Measurements from ENCODE around the gene NRG2.

The NRG2 gene

DNA sequence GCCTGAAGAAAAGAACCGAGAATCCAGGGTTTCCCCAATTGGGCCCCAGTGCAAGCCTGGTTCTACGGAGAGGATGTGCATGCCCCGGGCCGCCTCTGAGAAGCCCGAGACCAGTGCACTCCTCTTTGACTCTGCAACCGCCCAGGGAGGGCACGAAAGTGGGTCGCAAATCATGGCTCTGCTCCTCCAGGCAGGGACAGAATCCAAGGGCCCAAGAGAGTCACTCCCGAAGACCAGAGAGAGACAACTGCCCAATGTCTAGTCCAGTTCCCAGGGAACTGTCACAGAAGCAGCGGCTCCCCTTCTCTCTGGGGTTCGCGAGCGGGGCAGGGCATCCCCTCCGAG, 139.7 kb downstream of the NRG2 start:
- no peak for DNase-seq (ENCODE audit: low read depth)

DNA sequence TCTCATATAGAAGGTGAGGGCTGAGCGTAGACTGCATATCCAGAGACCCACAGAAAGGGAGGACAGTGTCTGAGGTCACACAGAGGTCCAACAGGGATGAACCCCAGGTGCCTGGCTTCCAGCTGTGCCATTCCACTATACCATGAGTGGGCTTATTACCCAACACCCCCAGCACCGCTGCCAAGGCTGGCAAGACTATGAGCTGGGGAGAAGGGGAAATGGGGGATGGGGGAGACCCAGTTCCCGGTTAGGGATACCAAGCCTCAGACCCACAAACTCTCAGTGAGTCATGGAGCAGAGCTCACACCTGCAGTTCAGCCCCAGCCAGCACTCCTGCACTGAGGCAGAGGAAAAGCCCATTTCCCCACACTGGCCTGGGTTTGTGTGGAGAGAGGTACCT, 141.1 kb downstream of the NRG2 start:
- no peak for DNase-seq (ENCODE audit: low read depth)

DNA sequence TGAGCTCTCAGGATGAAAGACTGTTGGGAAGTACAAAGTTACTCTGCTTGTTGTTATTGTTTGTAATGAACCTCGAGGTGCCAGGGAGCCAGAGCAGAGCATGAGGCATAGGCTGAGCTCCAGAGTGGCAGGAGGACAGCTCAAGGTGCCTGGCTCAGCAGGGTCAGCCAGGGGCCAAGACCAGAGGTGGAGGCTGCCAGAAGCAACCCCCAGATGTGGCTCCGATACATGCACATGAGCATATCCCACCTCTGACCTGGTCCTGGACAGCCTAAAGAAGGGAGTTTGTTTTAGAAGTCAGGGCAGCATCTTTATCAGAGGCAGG, 141.9 kb downstream of the NRG2 start:
- no peak for DNase-seq (ENCODE audit: low read depth)

DNA sequence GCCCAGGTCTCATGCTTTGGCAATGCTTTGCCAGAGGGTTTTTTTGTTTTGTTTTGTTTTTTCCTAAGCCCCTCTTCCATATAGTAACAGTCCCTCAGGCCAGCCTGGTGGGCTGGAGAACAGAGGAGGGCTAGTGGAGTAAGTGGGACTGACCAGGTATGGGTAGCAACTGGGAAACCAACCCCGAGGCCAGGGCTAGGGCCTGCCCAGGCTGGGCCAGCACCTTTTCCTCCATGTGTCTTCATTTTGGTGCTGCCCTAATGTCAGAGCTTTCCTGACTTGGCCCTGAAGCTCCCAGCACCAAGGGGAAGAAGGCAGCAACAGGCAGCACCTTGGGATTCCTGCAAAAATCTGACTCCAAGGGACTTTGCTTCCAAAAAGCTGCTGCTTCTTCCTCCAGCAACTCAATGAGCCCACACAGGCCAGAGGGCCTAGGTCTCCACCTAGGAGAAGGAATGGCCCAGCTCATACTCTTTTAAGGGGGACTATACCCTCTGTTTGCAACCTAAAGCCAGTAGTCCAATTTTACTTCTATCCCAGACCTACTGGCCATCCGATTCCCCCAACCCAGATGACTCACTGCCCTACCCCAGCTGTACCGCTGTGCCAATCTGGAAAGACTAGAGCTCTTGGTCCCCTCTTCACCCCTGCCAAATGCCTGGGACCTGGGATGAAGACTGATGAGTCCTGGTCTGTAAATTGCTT, 142.4 kb downstream of the NRG2 start:
- DNase-seq (ENCODE audit: low read depth), result no peak

DNA sequence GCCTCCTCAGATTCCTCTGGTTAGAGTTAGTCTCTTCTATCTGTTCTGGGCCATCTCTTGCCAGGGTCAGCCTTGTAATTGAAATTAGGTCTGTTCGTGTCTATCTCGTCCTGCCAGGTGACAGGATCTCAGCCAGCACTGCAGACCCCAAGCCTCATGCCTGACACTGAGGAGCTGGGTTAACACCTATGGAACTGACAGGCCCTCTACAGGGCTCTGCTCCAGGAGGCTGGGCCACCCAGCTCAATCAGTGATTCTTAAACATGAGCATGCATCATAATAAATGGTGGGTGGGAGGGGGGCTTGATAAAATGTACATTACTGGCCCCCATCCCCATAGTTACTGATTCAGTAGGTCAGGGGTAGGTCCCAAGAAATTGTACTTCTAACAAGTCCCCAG, 144.1 kb downstream of the NRG2 start:
- DNase-seq (ENCODE audit: low read depth), result no peak

DNA sequence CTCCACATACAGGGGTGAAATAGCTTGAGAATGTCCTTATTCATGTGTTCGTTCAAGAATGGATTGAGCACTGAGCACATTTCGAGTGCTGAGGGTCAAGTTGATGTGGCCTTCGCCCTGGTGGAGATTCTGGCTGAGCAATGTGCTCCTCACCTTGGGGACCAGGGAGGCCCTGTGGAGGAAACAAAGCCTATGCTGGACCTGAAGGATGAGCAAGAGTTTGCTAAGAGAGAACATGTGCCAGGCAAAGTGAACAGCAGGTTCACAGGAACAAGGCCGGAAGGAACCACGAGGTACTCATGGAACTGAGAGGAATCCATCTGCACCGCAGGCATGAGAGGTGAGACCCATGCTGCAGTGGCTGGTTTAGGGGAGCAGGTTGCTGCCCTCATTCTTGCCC, 145.1 kb downstream of the NRG2 start:
- DNase-seq (ENCODE audit: low read depth), result no peak

DNA sequence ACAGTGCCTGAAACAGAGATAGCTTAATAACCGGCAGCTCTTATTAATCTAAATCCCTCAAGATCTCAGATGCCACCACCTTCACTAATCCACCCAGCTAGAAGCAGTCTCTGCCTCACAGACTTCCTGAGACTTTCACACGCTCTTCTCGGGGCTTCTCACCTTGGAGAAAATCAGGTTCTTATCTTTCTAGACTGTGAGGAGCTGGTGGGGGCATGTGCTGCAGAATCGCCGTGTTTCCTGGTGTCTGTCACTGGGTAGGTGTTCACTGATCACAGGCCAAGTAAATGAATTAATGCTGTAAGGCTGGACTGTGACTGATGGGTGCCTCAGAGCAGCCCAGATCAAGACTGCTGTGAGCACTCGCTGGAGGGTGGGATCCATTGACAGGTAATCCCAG, 145.8 kb downstream of the NRG2 start:
- DNase-seq (ENCODE audit: low read depth), result no peak

DNA sequence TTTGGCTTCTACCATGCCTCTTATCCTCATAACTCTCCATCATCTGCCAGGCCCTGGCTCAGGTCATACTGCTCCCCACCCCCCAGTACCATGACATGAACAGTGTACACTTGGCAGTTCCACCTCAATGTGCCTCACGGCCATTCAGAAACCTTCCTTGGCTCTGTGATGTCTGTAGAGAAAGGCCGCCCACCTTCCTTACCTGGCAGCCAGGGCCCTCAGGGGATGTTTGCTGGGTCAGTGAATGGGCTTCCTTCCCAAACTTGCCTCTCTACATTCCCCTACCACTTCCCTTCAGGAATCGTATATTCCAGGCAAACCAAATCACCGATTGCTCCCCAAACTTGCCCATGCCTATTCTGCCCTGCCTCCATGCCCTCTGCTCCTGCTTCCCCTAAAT, 146.4 kb downstream of the NRG2 start:
- DNase-seq (ENCODE audit: low read depth), result no peak

DNA sequence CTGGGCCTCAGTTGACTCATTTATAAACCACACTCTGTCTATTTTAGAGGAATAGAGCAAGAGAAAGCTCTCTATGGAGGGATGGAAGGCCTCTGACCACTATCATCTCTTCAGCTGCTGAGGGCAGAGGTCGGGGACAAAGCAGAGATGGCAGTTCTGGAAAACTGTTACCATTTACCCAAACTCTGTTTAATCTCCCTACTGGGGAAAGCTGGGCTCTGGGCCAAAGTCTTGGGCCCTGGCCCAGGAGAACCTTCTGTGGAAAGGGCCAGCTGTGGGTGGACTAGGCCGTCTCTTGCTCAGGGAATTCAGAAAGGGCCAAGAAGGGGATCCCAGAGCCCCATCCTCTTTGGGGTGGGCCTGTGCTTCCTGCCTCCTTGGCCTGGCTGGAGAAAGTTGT, 147.5 kb downstream of the NRG2 start:
- DNase-seq (ENCODE audit: low read depth), result no peak

DNA sequence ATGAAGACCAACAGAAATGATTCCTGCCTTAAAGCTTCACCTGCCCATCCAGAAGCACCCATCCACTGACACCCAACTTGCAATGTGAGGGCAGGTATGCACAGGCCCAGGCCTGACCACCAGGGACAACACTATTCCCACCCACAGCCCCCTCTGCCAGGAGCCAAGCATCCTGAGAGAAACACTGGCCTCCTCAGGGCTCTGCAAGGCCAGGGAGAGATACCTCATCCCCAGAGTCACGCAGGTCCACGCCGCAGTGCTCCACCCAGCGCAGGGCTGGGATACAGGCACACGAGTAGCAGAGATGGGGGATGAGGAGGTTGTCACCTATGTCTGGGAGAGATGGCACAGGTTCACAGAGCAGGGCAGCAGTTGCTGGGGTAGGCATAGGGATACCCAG, 148.1 kb downstream of the NRG2 start:
- no peak for DNase-seq (ENCODE audit: low read depth)

DNA sequence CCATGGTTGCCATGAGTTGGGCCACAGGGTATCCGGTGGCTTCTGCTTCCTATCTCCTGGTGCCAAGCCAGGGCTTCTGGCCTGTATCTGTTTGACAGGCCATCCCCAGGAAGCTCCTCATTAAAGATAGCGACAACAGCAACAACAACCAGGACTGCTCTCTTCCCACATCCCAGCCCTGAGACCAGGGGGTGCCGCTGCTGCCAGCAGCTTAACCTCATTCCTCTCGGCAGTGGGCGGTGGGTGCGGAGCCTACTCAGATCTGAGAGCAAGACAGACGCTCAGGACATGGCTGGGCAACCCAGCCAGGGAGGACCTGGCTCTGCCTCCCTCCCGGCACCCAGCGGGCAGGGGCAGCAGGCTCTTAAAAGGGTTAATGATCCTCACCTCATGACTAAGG, 149.2 kb downstream of the NRG2 start:
- no peak for DNase-seq (ENCODE audit: low read depth)

DNA sequence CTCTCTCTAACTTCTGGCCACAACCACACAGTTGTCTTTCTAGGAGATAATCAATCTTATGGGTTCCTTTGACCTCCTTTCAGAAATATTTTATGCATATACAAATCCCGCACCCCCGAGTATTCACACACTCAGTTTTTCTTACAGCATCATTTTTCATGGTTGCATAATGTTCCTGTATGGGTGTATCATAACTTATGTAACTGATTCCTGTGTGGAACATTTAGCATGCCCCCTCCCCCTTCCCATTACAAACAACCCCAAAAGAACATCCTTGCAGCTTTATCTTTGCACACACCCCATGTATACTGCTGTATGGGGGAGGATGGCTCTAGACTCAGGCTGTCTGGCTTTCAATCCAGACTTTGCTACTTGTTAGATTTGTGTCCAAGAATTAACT, 153.7 kb downstream of the NRG2 start:
- DNase-seq (ENCODE audit: low read depth), result no peak

DNA sequence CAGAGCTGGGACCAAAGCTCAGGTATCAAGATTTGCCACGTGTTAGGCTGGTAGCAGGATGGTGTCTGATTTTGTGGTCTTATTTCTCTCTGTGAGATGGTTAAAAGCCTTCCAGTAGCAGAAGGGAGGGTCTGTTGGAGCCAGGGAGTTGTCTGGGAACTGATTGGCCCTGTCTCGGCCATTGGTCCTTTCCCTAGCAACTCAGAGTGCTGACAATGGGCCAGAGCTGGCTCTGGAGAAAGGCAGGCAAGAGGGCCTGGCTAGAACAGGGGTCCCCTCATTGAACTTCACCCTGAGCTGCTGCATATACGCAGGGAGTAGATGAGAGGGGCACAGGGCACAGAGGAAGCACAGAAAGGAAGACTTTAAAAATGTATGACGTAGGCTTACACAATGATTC, 154.7 kb downstream of the NRG2 start:
- DNase-seq (ENCODE audit: low read depth), result no peak

DNA sequence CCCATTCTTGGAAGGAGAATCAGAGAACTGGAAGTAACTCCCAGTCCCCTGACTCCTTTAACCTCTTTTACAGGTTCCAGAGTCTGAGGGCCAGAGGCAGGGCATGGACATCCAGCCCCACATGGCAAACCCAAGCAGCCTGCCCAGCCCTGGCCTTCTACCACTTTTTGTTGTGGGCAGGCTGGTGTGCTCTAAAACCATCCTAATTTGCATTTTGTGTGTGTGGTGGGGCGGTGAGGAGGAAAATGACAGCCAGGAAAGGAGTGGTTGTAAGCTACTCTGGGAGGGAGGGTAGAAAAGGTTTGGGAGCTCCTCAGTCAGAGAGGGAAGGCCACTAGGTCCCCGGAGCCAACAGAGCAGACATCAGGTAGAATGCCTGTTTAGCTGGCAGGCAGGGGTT, 156.9 kb downstream of the NRG2 start:
- no peak for DNase-seq (ENCODE audit: low read depth)

DNA sequence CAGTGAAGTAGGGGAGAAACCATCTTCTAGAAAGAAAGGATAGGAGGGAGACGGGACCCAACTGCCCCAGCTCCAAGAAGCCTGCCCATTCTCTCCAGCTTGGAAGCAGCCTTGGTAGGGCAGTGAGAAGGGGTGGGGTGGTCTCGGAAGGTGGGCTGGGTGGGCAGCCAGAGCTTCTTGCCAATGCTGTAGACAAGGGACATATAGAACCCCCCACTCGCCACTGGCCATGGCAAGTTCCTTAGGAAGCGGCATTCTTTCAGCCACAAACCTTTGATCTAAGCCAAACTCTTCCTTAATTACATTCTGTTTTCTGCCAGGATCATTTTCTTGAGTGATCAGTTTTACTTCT, 157.3 kb downstream of the NRG2 start:
- no peak for DNase-seq (ENCODE audit: low read depth)

DNA sequence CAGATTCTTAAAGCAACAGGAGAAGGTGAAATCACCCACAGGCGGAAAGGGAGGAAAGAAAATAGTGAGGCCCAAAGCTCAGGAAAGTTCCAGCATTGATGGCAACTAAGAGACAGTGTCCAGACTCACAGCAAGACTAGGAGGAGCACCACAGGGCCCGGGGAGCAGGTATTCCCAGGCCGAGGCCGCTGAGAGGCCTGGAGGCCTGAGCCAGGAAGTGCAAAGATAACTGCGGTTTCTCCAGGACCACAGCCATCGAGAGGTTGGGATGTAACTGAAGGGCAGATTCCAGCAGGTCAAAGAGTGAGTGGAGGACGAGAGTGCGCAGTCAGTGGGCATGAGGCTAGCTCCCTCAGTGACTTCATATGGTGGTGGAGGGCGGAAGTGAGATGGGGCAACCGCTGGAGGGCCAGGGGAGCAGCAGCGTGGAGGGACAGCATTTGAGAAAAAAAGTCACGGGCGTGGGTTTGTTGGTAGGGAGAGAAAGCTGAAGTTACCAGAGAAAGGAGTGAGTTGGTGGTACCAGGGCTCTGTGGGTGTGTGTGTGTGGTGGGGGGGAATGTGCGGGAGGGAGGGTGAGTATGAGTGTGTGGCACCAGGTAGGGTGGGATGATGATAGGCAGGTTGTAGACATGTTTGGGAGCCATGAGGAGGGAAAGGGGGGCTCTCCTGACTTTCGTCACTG, 157.8 kb downstream of the NRG2 start:
- no peak for DNase-seq (ENCODE audit: low read depth)

DNA sequence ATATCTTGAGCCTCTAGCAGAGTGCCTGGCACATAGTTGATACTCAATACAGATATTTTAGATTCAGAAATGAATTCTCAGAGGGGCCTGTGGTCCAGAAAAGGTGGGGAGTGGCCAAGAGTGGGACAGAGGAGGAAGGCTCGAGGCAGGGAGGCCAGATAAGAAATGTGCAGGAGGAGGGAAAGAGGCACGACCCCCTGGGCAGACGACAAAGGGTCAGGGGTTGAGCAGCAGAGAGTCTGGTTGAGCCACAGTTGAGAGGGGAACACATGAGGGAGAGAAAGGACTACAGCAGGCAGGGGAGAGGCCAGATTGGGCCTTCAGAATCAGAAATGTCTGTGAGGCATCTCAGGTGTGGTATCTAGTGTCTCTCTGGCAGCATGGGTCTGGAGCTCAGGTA, 158.4 kb downstream of the NRG2 start:
- DNase-seq (ENCODE audit: low read depth), result no peak

DNA sequence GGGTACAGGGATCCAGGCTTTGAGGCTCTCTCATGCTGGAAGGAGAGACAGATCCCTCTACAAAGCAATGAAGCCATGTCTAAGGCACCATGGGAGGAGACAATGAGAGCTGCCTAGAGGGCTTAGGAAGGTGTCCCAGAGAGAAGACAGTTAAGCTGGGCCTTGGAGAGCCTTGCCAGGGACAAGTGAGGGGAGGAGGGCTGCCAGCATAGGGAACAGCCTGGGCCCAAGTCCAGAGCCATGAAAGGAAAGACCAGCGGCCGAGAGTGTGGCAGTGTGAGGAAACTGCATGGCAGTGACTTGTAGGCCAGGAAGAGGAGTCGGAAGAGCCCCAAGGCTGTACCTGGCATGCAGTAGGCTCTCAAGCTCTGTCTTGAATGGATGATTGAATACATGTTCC, 159.0 kb downstream of the NRG2 start:
- DNase-seq (ENCODE audit: low read depth), result no peak

DNA sequence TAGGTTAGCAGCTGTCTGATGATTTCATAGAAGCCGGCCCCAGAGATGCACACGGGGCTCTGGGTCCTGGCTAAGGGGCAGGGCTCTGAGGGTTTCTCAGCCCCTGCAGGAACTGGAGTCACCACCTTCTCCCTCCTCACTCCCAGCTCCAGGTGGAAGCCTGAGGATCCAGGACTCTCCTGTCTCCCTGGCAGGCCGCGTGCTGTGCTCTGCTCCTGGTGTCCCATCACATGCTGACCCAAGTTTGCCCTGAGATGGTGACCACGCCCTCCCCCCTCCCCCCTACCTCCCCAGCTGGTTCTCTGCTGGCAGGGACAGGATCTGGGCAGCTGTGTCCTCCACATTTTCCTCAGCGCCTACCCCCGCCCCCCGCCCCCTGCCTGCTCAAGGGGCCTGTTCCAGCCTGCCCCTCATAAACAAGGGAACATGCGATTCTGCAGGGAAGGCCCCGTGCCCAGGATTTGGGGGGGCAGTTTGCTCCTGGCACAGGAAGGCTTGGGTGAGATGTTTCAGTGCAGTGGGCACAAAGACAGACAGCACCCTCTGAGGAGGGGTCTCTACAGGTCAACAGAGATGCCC, 160.0 kb downstream of the NRG2 start:
- DNase-seq (ENCODE audit: low read depth), result no peak

DNA sequence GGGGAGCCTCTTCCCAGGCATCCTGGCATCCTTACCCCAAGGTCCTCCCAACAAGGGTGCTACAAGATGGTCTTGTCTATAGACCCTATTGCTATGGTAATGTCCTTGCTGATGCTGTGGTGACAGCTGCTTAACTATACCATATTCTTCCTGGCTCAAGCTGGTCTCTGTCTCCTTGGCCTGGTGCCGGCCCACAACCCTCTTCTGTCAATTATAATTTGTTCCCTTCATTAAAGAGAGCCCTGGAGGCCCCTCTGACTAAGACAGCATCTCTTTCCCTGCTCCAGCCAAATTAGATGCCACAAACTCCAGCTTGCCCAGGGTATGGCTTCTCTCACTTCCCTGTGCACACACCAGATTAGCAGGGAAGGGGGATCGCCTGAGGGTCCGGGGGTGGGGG, 160.8 kb downstream of the NRG2 start:
- DNase-seq (ENCODE audit: low read depth), result no peak

DNA sequence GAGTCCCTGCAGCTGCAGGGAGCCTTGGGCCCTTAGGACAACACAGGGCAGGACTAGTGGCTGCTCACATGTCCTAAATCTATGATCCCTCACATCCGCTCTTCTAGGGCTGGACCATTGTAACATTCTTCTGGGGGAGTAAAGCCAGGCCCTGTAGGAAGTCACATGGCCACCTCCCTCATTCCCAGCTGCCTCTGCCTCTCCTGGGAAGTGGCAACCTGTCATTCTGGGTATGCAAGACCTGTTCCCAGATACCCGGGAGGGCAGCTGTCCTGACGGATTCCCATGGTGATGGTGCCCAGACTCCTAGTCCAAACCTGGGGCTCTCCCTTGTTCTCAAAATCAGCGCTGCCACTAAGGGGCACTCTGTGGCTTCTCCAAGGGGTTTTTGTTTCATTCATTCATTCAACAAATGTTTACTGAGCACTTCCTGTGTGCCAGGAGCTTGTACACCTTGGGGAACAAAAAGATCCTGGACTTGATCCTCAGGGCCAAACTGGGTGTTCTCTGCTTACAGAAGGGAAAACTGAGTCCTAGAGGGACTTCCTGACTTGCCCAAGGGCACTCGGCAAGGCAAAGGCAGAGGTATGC, 161.9 kb downstream of the NRG2 start:
- DNase-seq (ENCODE audit: low read depth), result no peak

DNA sequence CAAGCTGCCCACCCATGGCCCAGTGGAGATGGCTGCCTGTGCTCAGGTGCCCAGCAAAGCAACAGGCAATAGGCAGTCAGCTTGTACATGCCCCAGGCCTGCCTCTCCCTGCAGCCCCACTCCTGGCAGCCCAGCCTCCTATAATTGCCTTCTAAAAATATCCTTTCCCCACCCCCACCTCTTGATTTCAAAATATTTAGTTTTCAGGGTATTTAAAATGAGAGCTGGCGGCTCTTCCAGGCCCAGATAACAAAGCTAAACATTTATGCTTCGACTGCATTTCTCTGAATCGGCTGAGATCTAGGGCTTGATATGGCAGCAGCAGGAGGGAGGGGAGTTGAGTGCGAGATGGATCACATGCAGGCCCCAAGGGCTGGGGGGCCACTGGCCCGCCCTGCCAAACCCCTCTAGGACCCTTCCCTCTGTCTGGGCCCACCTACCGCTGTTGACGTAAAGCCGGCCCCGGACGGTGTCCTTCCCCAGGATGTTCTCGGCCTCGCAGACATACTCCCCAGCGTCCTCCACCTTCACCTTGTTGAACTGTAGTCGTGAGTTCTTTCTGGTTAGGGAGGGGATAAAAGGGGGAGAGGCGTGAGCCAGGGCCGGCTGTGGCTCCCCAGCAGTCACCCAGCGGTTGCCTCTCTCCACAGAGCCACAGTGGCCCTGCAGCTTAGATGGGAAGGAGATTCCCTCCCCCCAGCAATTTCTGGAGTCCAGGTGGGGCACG, 162.5 kb downstream of the NRG2 start:
- no peak for DNase-seq (ENCODE audit: low read depth)

DNA sequence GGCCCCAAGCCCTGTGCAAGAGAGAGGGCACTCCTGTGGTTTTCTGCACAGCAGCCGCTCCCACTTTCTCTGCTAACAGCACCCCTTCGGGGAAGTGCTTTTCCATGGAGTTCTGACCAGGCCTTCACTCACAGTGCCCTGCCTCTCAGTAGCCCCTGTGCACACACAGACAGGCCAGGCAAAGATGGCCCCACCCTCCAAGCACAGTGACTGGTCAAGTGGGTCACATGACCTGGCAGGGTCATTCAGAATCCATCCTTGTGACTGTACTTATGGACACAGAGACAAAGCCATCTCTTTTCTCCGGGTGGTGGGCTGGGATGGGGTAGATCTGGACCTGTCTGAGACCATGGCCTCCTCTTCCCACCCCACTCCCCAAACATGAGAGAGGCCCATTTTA, 165.0 kb downstream of the NRG2 start:
- no peak for DNase-seq (ENCODE audit: low read depth)

Data from activated T-cell treated with anti-CD3 and anti-CD28 coated beads for 48 hours (primary cell).